ENCODE data around the gene PAGE4. TPM values are rescaled to one million over a fixed set of nuclear protein-coding genes. Genes with fewer than 3 reads are reported as not detected.

Gene PAGE4
- total and polyA plus RNA-seq, 2 of the 13 experiments (the other 11 are each of a cell fraction or from before 2014, with no cell fraction given): 1.1 TPM; not detected in 1

GRCh38 chrX:49877397-49878101, 48.4 kb downstream of the PAGE4 start (continued):
- TF ChIP-seq ZSCAN21 (CRISPR knock-in tag; IDR thresholded peaks at IDR 0.05; ENCODE audit: borderline replicate concordance): peak; percentile 88; the same call in 1 of the 2 replicates
- no peak for TF ChIP-seq CSRNP2 (CRISPR knock-in tag; conservative IDR thresholded peaks at IDR 0.05; ENCODE audit: low read depth)
- 0 out of 2 replicates have a peak, but pooled peaks have one; percentile 4 for TF ChIP-seq RBFOX2 (IDR thresholded peaks at IDR 0.05; ENCODE audit: low read depth, low read length)
- no peak for TF ChIP-seq MLX (CRISPR knock-in tag; IDR thresholded peaks at IDR 0.05)
- peak; percentile 51; the same call in 1 of the 2 replicates for TF ChIP-seq FOXP1 (IDR thresholded peaks at IDR 0.05)
- TF ChIP-seq FOXP1 (CRISPR knock-in tag; IDR thresholded peaks at IDR 0.05): peak; percentile 78
- TF ChIP-seq ZNF597 (CRISPR knock-in tag; IDR thresholded peaks at IDR 0.05): no peak
- no peak for TF ChIP-seq CENPT (CRISPR knock-in tag; IDR thresholded peaks at IDR 0.05; ENCODE audit: low read depth)
- TF ChIP-seq PTBP1 (IDR thresholded peaks at IDR 0.05; ENCODE audit: low read depth, low read length, poor library complexity, severe bottlenecking): no peak
- peak; percentile 46; the same call in 1 of the 3 replicates for TF ChIP-seq MXI1 (IDR thresholded peaks at IDR 0.05; ENCODE audit: borderline replicate concordance, low read depth, low read length)
- no peak for TF ChIP-seq ATF3 (CRISPR knock-in tag; IDR thresholded peaks at IDR 0.05)
- TF ChIP-seq ZHX2 (IDR thresholded peaks at IDR 0.05; ENCODE audit: low read depth): peak; percentile 51; the same call in 1 of the 2 replicates
- TF ChIP-seq ZHX2 (CRISPR knock-in tag; IDR thresholded peaks at IDR 0.05; ENCODE audit: borderline replicate concordance): no peak
- TF ChIP-seq MIER3 (CRISPR knock-in tag; IDR thresholded peaks at IDR 0.05; ENCODE audit: borderline replicate concordance): peak; percentile 74; the same call in 1 of the 2 replicates
- TF ChIP-seq ZNF670 (CRISPR knock-in tag; IDR thresholded peaks at IDR 0.05; ENCODE audit: borderline replicate concordance): no peak
- peak in 1 of 2 experiments; percentile 88; a peak in 2 of 4 replicates for TF ChIP-seq EP300 (IDR thresholded peaks at IDR 0.05; ENCODE audit: low read depth in 2 of 2, low read length in 2 of 2)
- TF ChIP-seq EP300 (CRISPR knock-in tag; IDR thresholded peaks at IDR 0.05; ENCODE audit: borderline replicate concordance): peak; percentile 78; the same call in 1 of the 2 replicates
- peak; percentile 70 for TF ChIP-seq ZMYM4 (CRISPR knock-in tag; IDR thresholded peaks at IDR 0.05)
- TF ChIP-seq ZNF251 (CRISPR knock-in tag; IDR thresholded peaks at IDR 0.05): no peak
- no peak for TF ChIP-seq MZF1 (CRISPR knock-in tag; IDR thresholded peaks at IDR 0.05; ENCODE audit: borderline replicate concordance)
